ENCODE results near the gene SH3BP5.

The SH3BP5 gene

GRCh38 chr3:15276028-15276724 is 56.2 kb downstream of the SH3BP5 start:
- no peak for DNase-seq (ENCODE audit: low read depth, low spot score)

- DNase-seq (ENCODE audit: low read depth, low spot score): no peak
These were observed 59.2 kb downstream of the SH3BP5 start for GRCh38 chr3:15273227-15273626.

DNA sequence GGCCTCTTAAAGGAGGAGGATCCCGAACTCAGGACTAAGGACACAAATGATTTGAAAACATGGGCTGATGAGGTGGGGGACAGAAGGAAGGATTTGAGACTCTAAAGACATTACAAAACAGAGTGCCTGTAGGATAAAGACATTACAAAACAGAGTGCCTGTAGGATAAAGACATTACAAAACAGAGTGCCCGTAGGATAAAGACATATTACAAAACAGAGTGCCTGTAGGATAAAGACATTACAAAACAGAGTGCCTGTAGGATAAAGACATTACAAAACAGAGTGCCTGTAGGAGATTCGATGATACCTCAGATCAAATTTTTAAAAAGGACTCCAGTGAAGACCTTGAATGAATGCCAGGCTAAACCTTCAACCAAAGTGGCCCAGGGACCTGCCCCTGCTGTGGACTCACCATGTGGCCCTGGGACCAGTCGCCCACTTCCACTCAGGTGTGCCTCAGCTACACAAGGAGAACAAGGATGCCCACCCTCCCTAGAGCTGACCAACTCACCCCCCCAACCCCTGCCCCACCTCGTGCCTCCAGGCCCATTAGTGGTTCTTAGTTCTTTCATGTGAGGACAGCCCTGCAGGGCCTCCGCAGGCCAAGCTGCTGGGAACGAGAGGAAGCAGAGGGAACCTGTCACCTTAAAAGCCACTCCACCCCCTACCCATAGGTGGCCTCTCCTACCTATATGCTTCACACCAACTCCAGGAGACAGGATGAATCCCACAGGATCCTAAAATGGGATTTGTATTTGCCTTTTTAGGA is 59.8 kb downstream of the SH3BP5 start:
- no peak for DNase-seq (ENCODE audit: low read depth, low spot score)

DNA sequence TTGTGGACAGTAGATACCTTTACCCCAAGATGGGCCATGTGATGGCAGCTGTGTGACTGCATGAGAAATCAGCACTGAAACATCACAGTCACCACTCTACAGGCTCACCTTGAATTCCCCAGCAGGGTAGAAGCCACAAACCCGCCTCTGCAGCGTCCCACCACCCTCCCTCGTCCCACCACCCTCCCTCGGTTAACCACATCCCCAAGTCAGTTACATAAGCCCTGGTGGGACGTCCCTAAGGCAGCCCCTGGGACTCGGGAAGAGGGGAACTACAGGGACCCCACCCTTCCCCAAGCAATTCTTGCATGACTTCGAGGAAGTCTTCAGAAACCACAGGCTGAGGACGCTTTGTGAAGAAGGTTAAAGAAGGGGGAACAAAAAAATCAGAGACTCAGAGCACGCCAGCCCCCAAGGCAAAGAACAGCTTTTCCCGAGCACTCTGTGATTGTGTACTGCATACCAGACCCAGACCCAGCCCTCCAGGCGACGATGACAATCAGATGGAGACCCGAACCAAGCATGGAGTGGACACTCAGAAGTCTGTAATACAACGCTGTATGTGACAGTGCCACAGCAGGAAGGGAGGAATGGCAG is 60.5 kb downstream of the SH3BP5 start:
- DNase-seq (ENCODE audit: low read depth, low spot score): no peak

GRCh38 chr3:15271030-15271429 is 61.4 kb downstream of the SH3BP5 start:
- no peak for DNase-seq (ENCODE audit: low read depth, low spot score)

- DNase-seq (ENCODE audit: low read depth, low spot score): peak; percentile 88
These were observed 63.0 kb downstream of the SH3BP5 start for GRCh38 chr3:15269091-15269989.

DNA sequence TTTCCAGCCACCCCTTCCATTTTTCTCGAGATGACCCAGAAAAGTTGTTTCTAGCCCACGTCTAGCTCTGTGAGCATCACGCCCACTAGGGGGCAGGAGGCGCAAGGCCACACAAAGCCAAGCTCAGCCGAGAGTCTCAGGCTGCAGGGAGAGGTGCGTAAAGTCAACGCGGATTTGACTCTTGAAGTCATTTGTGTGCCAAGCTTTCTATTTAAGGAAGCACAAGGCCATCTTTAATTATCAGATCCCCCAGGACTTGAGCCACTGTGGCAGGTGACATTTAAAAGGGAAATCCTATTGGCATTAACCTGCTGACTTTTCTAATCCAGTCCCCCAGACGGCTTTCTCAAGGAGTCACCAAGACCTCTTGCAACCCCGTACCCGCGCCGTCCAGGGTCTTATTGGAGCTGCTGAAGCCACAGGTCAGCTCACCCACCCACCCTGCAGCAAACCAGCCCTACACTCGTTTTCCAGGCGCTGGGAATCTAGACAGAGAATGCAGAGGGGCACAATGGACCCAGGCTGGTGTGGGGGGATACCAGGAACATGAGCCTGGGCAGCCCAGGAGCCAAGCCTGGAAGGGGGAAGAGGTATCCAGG is 64.3 kb downstream of the SH3BP5 start:
- DNase-seq (ENCODE audit: low read depth, low spot score): peak; percentile 34

DNA sequence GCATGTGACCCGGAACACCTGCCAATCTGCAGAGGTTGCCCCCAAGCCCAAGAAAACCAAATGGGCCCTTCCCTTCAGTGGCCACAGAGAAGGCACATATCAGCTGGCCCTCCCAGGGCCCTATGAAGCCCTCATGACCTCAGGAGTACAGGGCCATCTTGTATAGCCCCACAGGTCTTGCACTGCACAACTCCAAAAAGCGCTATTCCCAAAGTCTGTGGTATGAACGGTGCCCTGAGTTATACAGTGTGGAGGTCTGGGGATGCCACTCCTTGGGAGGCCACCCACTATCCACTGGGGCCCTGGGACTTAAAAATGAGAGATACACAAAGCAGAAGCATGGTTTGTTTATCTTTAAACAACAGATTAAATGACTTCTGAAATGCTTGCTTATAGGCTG is 64.9 kb downstream of the SH3BP5 start:
- DNase-seq (ENCODE audit: low read depth, low spot score): no peak

DNA sequence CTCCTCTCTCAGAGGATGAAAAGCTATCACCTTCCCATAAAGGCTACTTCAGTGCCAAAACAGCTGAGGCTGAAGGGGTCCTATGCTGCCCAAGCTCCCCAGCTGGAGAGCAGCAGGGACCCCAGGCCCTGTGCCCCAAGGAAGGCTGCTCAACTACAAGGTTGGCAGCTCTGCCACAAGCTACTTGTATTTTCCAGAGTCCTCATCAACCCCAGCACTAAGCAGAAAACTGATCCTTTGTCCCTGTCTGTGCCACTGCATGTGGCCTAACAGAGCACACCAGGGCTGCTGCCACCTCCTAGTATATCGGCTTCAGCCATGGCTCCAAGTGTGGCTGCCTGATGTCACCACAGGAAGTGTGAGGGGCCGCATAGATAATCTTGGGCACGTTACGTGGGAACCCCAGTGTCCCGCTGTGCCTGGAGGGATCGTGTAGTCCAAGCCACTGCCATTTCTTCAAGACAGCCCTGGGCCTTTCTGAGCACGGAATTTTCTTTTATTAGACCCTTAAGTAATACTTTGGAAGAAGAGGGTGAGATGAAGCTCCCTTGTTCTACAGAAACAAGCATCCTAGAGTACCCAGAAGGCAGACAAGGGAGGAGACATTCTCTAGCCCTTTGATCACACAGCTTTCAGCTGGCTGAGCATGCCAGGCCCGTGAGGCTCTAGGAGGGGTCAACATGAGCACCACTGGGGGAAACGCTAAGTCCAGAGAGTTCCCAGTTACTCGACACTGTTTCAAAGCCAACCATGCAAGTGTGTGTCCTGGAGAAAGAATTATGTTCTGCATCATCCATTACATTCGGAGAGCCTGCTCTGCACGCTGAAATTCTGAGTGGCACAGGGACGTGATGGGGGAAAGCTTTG is 65.6 kb downstream of the SH3BP5 start:
- no peak for DNase-seq (ENCODE audit: low read depth, low spot score)

DNA sequence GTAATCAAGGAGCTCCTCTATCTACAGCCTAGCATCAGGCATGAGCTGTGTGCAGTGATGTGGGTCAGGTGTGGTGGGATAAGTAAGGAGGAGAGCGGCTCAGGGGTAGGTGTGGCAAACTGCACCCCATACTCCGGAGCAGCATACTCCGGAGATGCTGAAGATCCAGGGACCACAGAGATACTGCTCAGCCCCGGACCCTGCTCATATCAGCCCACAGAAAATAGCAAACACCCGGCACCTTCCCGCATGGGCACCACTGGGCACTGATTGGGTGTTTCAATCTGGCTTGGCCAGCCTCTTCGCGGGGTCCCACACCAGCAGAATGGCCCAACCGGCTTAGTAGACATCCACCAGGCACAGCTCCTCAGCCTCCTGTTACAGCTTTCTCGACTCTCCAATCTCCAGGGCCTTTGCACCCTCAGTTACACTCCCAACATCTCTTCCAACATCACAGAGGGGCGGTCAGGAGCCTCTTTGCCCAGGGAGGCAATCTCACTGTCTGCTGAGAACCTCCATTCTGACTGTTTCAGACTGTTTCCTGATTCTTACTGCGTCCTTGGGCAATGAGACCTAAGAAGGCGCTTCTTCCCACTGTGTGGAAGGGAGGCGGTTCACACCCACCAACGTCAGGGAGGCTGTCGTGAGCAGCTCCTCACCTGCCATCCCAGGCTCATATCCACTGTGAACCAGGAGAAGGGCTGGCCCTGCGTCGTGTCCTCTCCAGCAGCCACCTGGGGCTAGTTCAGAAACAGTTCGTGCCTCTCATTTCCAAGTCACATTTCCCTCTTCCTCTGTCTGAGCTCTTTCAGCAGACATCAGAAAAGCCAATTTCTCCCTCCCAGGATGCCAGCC is 66.5 kb downstream of the SH3BP5 start:
- DNase-seq (ENCODE audit: low read depth, low spot score): no peak

DNA sequence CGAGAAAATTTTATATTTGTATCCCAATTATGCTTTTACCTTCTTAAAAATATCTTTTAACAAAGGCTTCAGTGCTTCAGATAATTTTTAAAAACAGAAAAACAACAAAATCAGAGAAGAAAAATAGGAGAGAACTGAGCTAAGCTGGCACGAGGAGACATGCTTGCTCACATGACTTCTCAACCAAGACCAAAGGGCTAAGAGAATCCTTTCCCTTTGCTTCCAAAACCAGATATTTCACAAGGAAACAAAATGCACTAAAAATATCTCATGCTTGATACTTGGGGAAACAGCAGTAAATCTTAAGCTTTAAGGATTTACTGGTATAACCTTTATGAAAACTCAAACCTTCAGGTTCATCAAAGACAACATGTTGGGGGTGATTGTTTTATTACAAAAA is 67.9 kb downstream of the SH3BP5 start:
- DNase-seq (ENCODE audit: low read depth, low spot score): no peak

GRCh38 chr3:15263926-15264325 is 68.5 kb downstream of the SH3BP5 start:
- DNase-seq (ENCODE audit: low read depth, low spot score): no peak

DNA sequence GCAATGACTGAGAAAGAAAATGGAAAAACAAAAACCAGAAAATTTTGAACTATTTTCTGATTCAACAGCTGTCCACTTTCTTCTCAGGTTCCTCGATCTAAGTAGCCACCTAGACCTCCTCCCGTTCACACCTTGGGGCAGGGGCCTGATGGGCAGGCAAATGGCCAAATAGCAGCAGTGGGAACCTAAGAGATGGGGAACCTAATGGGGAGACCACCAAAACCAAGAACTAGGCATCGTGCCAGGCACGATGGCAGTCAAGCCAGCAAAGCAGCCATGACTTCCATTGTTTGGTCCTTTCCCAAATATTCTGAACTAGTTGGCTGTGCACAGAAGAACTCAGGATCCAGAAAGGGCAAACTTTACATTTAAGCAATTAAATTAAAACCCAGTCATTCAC is 69.3 kb downstream of the SH3BP5 start:
- DNase-seq (ENCODE audit: low read depth, low spot score): no peak

- no peak for DNase-seq (ENCODE audit: low read depth, low spot score)
These were observed 70.4 kb downstream of the SH3BP5 start for GRCh38 chr3:15262021-15262420.

DNA sequence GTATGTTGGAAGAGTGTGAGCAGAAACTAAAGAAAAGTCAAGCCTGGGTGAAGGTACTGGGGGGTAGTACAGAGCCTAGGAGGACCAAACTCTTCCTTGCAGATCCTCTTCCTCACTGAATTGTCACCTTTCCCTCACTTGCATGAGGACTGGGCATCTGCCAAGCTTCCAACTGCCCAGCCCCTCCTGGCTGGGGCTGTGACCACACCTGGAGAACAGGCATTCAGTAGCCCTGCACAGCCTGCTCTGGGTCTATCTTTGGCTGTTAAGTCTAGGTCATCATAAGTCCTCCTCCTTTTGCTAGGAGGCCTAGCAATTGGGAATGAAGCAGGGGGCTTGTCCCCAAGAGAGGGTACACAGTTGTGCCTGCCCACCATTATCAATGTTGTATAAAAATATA is 71.1 kb downstream of the SH3BP5 start:
- DNase-seq (ENCODE audit: low read depth, low spot score): no peak

DNA sequence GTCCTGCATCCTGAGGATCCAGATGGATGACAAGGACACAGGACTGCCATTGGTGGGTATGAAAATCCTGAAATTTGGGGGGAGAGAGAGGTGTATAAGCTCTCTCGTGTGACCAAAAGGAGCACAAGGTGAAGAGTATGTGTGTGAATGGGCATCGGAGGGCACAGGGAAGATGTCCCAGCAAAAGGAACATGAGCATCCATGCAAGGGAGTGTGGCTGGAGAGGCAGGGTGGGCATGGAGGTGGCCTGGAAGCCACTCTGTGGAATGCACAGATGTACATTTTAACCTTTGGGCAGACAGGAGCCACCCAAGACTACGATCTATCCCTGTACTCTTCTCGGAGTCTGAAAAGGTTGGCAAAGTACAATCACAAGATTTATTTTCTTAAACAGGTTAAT is 71.9 kb downstream of the SH3BP5 start:
- DNase-seq (ENCODE audit: low read depth, low spot score): no peak

GRCh38 chr3:15258720-15259119 is 73.7 kb downstream of the SH3BP5 start:
- DNase-seq (ENCODE audit: low read depth, low spot score): no peak

- no peak for DNase-seq (ENCODE audit: low read depth, low spot score)
These were observed 75.5 kb downstream of the SH3BP5 start for GRCh38 chr3:15256861-15257341.

- no peak for DNase-seq (ENCODE audit: low read depth, low spot score)
These were observed 77.2 kb downstream of the SH3BP5 start for GRCh38 chr3:15255215-15255614.

Measured in brain pericyte (primary cell).